Measurements from ENCODE around the gene UROC1.
"Not testable (repeated sequence)": the region's sequence is repeated elsewhere in the genome, so short reads cannot be mapped to it uniquely, and the experiment has no call there.

UROC1 gene

DNA sequence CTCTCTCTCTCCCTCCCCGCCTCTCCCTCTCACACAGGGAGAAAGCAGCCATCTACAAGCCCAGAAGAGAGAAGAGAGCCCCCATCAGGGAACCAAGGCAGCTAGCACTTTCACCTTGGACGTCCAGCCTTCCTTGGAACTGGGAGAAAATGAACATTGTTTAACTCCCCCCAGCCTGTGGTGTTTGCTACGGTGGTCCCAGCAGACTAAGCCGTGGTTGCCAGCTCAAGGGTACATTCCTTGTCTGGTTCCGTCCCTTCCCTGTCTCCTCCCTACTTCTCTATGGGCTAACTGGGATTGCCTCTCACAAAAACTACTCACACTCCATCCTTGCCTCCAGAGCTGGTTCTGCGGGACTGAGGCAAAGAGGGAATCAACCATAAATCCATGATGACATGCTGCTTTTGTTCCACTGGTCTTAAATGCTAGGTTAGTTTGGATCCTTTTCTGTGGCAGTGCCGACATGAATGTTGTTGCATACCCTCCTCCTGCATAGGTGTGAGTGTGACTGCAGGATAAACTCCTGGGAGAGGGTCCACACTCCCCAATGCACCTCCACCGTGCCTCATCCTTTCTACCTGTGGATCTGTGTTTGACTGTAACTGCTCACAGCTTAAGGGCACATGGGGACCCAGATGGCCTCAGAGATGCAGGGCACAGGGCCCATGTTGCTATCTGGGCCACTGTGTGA lies 29.1 kb upstream of the UROC1 start:
- no peak for DNase-seq (ENCODE audit: low read depth)

DNA sequence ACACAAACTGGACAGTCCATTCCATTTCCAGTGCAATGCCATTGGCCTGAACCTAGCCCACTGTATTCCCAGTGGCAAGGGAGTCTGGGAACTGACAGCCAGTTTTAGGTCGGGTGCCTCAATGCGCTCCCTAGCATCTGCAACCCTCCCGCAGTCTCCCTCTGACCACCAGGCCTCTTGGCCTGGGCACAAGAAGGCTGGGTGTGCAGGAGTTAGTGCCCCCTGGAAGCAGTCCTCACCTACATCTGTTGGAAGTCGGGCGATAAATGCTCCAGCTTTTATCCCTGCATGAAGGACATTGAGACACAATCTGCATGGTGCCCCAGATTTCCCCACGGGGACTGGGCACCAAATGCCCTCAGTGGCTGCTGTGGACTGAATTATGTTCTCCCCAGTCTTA lies 28.4 kb upstream of the UROC1 start:
- DNase-seq (ENCODE audit: low read depth), result no peak

DNA sequence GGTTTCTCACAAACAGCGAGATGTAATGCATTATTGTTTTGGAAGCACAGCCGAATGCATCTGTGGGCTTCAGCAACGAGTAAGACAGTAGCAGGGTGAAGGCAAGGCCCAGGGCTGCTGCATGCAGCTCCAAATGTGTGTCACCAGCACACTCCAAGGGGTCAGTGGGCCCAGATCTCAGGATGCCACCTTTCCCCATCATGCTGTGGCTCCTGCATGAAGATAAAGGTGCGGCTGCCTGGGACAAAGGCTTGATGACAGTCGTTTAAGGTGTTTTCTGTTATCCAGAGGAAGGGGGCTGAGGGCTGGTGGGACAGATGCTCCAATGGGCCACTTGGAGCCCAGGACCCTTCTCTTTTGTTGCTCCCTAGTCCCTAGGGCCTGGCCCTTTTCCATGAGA lies 28.0 kb upstream of the UROC1 start:
- DNase-seq (ENCODE audit: low read depth), result no peak

DNA sequence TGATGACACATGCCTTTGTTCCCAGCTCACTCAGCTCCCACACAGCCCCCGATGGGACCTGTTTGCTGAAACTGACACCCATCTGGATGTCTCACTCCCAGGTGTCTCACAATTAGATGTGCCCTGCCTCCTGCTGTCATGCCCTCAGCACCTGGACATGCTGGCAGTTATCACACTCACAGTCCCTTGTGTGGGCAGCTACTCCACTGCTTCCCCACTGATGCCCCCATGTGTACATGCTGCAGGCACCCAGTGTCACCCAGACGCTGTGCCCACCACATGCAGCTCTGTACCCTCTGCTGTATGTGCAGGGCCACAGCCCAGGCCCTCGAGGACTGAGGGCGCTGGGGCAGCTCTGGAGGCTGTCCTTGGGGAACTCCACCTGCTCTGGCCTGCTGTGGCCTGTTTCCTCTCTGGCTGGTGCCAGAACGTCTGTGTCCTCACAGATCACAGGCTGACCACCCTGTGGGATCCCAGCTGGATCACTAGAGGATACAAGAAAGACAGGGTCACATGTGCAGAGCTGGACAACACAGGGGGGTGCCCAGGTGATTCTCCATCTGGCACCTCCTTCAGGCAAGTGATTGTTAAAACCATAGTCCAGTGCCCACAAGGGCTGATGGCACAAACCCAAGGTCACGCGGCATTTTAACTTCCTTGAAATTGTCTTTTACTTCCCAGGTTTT lies 27.2 kb upstream of the UROC1 start:
- DNase-seq (ENCODE audit: low read depth), result no peak

DNA sequence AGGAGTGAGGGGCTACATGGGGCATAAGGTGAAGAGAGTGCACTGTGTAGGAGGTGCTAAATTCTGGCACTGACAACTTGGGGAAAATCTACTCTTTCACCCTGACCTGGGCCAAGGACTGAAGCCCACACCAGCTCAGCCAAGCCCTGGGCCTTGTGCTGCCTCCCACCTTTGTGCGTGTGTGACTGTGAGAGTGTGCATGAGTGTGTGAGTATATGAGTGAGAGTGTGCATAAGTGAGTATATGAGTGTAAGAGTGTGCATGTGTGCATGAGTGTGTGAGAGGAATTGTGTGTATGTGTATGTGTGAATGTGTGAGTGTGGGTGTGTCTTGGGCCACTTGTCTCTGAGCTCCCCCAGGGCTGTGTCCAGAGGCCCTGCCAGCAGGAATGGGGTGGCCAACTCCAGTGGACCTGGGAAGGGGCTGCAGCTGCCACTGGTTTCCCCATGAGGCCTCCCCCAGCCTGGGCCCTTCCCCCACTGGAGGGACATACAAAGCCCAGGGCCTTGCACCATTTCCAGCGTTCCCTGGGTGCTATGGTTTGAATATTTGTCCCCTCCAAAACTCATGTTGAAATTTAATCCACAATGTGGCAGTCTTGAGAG lies 26.0 kb upstream of the UROC1 start:
- DNase-seq (ENCODE audit: low read depth), result no peak

DNA sequence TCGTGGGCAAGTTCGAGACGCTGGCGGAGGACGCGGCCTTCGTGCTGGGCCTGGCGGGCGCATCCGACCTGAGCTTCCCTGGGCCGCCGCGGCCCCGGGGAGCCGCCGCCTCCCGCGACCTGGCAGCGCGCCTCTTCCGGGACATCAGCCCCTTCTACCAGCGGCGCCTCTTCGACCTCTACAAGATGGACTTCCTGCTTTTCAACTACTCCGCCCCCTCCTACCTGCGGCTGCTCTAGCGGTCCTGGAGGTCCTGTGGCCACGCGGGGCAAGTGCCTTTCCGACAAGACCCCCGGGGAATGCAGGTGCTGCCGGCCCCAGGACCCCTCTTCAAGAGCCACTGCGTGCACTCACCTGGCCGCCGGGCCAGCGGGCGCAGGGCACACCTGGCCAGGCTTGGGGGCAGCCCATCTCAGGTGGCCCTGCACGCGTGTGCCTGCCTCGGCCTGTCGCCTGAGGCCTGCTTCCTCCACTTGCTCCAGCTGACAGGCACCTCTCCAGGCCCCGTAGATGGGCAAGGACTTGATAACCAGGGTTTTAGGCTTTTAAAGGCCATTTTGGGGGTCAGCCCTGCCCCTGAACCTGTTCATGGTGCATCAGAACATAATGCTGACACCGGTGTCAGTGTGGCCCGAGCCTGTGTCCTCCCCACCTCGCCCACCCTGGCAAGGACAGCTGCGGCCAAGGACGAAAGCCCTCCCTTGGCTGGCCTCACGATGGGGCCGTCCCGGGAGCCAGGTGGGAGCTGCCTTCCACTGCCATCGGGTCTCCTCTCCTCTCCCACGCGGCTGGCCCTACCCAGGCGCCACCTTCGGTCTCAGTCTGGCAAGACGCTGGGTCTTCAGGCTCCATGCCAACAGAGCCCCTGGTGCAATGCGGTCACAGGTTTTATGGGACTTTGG lies 25.0 kb upstream of the UROC1 start:
- DNase-seq (ENCODE audit: low read depth), result no peak

DNA sequence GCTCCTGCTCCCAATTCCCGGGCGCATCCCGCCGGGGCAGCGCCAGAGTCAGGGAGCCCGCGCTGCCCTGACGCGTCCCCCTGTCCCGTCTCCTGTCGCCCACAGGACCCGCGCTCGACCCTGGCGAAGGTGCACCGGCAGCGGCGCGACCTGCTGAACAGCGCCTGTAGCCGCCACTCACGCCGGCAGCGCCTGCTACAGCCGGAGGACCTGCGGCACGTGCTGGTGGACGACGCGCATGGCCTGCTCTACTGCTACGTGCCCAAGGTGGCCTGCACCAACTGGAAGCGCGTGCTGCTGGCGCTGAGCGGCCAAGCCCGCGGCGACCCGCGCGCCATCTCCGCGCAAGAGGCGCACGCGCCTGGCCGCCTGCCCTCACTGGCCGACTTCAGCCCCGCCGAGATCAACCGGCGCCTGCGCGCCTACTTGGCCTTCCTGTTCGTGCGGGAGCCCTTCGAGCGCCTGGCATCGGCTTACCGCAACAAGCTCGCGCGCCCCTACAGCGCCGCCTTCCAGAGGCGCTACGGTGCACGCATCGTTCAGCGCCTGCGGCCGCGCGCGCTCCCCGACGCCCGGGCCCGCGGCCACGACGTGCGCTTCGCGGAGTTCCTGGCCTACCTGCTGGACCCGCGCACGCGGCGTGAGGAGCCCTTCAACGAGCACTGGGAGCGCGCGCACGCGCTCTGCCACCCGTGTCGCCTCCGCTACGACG lies 24.2 kb upstream of the UROC1 start:
- no peak for DNase-seq (ENCODE audit: low read depth)

DNA sequence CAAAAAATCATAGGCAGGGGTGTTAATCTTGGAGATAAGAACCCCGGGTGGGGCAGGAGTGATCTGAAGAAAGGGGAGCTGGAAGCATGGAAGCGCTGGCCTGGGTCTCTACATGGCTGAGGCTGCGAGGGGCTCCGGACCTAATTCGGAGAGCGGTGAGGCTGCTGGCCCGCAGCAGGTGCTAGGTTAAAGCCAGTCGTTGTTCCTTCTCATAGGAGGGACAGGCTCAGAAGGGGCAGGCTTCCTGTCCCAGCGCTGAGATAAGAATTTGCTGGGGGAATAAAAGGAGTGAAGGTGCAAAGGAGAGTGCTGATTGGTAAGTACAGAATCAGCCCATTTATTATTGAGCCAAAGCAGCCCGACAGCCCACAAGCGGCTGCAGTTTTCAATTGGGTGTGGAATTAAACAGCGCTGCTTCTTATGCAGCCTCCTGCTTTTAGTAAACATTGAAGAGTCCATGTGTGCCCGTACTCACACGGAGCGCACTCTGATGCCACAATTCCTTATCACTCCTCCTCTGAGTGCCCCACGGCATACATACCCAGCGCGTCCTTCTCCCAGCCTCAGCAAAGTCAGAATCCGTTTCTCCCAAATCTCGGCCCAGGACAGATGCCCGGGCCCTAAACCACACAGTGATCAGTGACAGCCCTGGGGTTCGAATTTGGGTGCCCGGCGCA lies 23.5 kb upstream of the UROC1 start:
- no peak for DNase-seq (ENCODE audit: low read depth)

DNA sequence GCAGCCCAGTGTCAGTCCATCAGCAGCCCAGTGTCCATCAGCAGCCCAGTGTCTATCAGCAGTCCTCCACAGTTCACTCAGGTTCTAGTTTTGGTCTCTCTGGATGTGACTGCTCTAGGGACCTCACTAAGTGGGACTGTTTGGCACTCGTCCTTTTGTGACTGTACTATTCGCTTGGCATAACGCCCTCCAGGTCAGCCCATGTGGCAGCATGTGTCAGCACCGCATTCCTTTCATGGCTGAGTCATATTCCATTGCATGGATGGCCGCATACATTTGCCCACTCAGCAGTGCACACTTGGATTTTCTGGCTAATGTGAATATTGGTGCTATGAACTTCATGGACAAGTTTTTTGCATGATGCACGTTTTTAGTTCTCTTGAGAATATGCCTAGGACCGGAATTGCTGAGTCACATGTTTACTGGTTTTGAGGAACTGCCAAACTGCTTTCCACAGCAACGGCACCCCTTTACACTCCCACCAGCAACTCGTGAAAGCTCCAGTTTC lies 22.8 kb upstream of the UROC1 start:
- peak; percentile 88 for DNase-seq (ENCODE audit: low read depth)

DNA sequence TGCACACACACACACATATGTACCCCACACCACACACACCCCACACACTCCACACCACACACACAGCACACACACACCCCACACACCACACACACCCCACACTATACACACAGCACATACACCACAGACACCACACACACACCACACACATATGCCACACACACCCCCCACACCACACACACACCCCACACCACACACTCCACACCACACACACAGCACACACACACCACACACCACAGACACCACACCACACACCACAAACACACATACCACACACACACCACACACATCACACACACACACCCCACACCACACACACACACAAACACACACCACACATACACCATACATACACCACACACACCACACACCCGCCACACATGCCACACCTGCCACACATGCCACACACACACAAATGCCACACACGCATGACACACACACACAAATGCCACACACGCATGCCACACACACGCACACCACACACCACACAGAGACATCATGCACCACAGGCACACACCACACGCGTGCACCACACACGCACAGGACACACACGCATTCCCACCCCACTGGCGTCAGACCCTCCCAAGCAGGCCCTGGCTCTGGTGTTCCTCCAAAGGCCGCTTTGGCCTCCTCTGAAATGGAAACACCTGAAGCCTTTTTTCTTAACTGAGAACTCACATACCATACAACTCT lies 22.1 kb upstream of the UROC1 start:
- no peak for DNase-seq (ENCODE audit: low read depth)

DNA sequence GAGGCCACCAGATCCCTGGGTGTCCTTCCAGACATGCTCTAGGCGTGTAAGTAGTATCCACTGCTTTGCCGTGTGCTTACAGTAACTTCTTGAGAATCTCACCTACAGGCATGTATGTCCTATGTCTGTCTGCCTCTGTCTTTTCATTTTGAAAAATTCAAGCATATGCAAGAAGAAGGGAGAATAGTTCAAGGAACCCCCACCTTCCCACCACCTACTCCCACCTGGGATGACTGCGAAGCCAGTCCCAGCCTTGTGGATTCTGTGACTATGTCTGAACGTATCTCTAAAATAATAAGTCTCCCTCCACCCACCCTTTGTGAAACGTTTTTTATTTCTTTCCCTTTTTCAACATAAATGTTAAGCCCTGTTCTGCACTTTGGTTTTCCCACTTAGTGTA lies 21.4 kb upstream of the UROC1 start:
- DNase-seq (ENCODE audit: low read depth), result no peak

DNA sequence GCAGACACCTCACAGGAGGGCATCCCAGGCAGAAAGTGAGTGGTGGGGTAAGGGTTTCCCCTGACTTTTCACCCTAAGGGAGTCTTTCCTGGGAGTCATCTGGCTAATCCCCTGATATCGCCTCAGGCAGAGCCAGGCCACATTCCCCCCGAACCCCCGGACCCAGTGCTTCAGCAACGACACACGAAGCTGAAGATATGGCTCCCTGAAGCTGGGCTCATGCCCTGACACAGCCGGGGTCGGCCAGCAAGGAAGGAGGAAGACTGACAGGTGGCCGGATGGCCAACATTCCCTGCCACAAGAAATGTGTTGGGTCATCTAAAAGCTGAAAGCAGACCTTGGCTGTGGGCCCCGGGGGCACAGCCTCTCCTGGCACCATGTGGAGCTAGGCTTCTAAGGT lies 20.7 kb upstream of the UROC1 start:
- DNase-seq (ENCODE audit: low read depth), result no peak

DNA sequence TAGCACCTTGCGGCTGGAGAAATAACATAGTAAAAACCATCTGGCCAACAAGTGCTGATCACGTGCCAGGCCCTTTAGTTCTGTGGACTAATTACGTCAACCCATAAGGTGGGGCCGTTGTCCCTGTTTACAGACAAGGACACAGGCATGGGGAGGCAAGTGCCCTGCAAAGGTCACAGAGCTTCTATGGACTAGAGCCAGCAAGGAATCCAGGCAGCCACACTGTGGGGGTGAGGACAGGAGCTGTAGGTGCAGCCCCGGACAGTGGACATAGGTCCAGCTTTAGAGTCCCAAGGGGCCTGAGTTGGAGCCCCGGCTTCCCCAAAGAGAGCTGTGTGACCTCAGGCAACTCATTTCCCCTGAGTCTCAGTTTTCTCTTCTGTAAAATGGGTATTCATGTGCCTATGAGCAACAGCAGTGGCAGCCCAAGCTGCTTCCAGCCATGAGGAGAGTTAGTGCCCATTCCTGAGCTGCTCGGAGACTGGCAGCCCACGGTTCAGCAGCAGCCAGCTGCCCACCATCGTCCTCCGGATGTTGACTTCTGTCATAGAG lies 20.2 kb upstream of the UROC1 start:
- no peak for DNase-seq (ENCODE audit: low read depth)

DNA sequence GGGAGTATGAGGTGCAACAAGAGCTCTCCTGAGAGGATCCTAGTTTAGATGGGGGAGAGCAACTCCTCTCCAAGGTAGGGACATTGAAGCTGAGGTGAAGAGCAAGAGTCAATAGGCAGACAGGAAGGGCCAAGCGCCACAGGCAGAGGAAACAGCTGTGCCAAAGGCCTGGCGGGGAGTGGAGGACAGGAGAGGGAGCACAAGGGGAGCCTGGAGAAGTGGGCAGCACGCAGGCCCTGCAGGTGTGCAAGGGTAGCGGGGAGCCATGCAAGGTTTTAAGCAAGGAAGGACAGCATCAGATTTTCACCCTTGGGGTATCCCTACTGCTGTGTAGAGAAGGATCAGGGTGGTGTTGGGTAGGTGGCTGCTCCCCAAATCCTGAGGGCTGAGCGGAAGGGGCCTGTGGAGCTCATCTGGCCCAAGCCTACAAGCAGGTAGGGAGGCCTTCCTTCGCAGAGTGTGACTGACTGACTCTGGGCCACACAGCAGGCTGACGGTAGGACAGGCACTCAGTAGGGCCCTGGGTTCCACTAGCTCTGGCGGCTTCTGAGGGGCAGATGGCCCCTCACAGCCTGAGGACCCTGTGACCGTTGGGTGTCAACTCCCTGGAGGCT lies 19.6 kb upstream of the UROC1 start:
- no peak for DNase-seq (ENCODE audit: low read depth)

DNA sequence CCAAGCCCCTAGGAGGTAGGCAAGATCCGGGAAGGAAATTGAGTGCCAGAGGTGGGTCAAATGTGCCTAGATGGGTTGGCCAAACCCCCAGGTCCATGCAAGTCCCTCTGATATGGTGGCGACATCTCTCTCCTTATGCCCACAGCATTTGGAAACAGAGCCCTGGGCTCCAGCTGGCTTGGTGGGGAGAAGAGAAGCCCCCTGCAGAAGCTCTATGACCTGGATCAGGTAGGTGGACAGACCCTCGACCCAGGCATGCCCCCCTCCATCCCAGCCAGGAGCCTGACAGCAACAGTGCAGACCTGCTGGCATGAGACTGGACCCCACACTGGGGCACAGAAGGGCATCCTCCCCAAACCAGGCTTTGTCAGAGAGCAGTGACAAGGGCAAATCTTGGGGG lies 18.6 kb upstream of the UROC1 start:
- no peak for DNase-seq (ENCODE audit: low read depth)

DNA sequence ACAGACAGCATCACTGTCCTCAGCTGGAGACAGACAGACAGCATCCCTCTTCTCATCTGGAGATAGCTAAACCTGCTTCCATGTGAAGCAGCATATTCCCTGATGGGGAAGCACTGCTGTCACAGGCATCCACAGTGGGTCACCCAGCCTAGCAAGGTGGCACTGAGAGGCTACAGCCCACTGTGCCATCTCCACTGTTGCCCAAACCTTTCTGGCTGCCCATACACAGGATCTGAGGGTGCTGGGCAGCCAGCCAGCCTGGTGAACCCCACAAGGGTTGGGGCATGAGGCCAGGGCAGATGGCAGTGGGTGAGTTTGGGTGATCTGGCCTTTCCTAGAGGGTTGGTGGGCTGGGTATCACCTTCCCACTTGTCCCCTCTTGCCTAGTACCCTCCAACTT lies 18.1 kb upstream of the UROC1 start:
- DNase-seq (ENCODE audit: low read depth), result no peak

DNA sequence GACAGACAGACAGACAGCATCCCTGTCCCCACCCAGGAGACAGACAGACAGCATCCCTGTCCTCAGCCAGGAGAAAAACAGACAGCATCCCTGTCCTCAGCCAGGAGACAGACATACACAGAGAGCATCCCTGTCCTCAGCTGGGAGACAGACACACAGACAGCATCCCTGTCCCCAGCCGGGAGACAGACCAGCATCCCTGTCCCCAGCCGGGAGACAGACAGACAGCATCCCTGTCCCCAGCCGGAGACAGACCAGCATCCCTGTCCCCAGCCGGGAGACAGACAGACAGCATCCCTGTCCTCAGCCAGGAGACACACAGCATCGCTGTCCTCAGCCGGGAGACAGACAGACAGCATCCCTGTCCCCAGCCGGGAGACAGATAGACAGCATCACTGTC lies 17.1 kb upstream of the UROC1 start:
- not testable (repeated sequence) for DNase-seq (ENCODE audit: low read depth)

DNA sequence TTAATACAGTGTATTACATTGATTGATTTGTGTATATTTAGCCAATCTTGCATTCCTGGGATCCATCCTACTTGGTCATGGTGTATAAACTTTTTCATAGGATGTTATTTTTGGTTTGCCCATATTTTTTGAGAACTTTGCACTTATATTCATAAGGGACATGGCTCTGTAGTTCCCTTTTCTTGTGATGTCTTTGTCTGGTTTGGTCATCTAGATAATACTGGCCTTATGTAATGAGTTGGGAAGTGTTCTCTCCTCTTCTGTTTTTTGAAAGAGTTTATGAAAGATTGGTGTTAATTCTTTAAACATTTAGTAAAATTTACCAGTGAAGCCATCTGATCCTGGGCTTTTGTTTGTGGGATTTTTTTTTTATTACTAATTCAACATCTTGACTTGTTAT lies 15.9 kb upstream of the UROC1 start:
- DNase-seq (ENCODE audit: low read depth), result no peak

DNA sequence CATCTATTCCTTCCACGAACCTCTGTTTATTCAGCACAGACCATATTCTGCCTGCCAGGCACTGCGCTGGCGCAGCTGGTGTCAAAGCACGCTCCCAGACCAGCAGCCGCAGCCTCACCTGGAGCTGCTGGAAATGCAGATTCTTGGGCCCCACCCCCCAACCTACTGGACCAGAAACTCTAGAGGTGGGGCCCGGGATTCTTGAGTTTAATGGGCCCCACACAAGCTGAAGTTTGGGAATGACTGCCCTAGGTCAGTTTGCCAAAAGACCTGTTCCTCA lies 13.4 kb upstream of the UROC1 start:
- no peak for DNase-seq (ENCODE audit: low read depth)
